Measurements from ENCODE around the gene NEO1. TPM values are rescaled to one million over a fixed set of nuclear protein-coding genes. Genes with fewer than 3 reads are reported as not detected.

Gene NEO1
- total RNA-seq, 1 donor from 2014 or later: 136 TPM

GRCh38 chr15:73174171-73174570 lies 121.9 kb downstream of the NEO1 start:
- Mint-ChIP-seq H3K4me3 (no peak overlapping the region), H3K4me1 (peaks cover 4% of the 10 kb centered on the region), H3K36me3 (peaks cover 2% of the 10 kb centered on the region), H3K27ac (no peak overlapping the region), H3K9me3 (no peaks in the 10 kb centered on the region), H3K27me3 (ENCODE audit: low read depth) (no peaks in the 10 kb centered on the region)
- TF ChIP-seq CTCF (IDR thresholded peaks at IDR 0.05; ENCODE audit: unreplicated experiment): no peak
- DNase-seq (ENCODE audit: low spot score in 2 of 2, unreplicated experiment in 2 of 2): no peak

- Mint-ChIP-seq H3K9me3 (peaks cover 3% of the 10 kb centered on the region), H3K4me3 (no peak overlapping the region), H3K4me1 (peaks cover 4% of the 10 kb centered on the region), H3K27ac (no peak overlapping the region), H3K36me3 (peaks cover 7% of the 10 kb centered on the region), H3K27me3 (ENCODE audit: low read depth) (no peaks in the 10 kb centered on the region)
- DNase-seq (ENCODE audit: low spot score in 2 of 2, unreplicated experiment in 2 of 2): no peak
- TF ChIP-seq CTCF (IDR thresholded peaks at IDR 0.05; ENCODE audit: unreplicated experiment): no peak
Observed at GRCh38 chr15:73175382-73175781, 123.1 kb downstream of the NEO1 start.

- Mint-ChIP-seq H3K9me3 (peaks cover 14% of the 10 kb centered on the region), H3K4me1 (peaks cover 4% of the 10 kb centered on the region), H3K27me3 (ENCODE audit: low read depth) (no peaks in the 10 kb centered on the region), H3K4me3 (no peak overlapping the region), H3K36me3 (peaks cover 19% of the 10 kb centered on the region), H3K27ac (no peak overlapping the region)
- no peak for DNase-seq (ENCODE audit: low spot score in 2 of 2, unreplicated experiment in 2 of 2)
- no peak for TF ChIP-seq CTCF (IDR thresholded peaks at IDR 0.05; ENCODE audit: unreplicated experiment)
Observed at GRCh38 chr15:73176598-73176997, 124.3 kb downstream of the NEO1 start.

- Mint-ChIP-seq H3K4me3 (no peak overlapping the region), H3K27ac (no peak overlapping the region), H3K4me1 (no peaks in the 10 kb centered on the region), H3K27me3 (ENCODE audit: low read depth) (no peaks in the 10 kb centered on the region), H3K36me3 (peaks cover 66% of the 10 kb centered on the region), H3K9me3 (peaks cover 48% of the 10 kb centered on the region)
- DNase-seq (ENCODE audit: low spot score in 2 of 2, unreplicated experiment in 2 of 2): no peak
- no peak for TF ChIP-seq CTCF (IDR thresholded peaks at IDR 0.05; ENCODE audit: unreplicated experiment)
Observed at GRCh38 chr15:73183071-73183470, 130.8 kb downstream of the NEO1 start.

GRCh38 chr15:73190189-73190601 lies 137.9 kb downstream of the NEO1 start:
- Mint-ChIP-seq H3K27ac (no peak overlapping the region), H3K4me1 (peaks cover 2% of the 10 kb centered on the region), H3K9me3 (peaks cover 8% of the 10 kb centered on the region), H3K4me3 (no peak overlapping the region), H3K36me3 (peaks cover 31% of the 10 kb centered on the region), H3K27me3 (ENCODE audit: low read depth) (no peaks in the 10 kb centered on the region)
- TF ChIP-seq CTCF (IDR thresholded peaks at IDR 0.05; ENCODE audit: unreplicated experiment): no peak
- DNase-seq (ENCODE audit: low spot score in 2 of 2, unreplicated experiment in 2 of 2): no peak

GRCh38 chr15:73195166-73195565 lies 142.9 kb downstream of the NEO1 start:
- Mint-ChIP-seq H3K36me3 (peaks cover 30% of the 10 kb centered on the region), H3K27ac (no peak overlapping the region), H3K27me3 (ENCODE audit: low read depth) (no peaks in the 10 kb centered on the region), H3K9me3 (peaks cover 12% of the 10 kb centered on the region), H3K4me3 (no peak overlapping the region), H3K4me1 (peaks cover 8% of the 10 kb centered on the region)
- DNase-seq (ENCODE audit: low spot score in 2 of 2, unreplicated experiment in 2 of 2): no peak
- no peak for TF ChIP-seq CTCF (IDR thresholded peaks at IDR 0.05; ENCODE audit: unreplicated experiment)
